Muscle layer of colon (tissue), 2 donors: Measurements from ENCODE around the gene PIWIL4.
"Not testable (repeated sequence)": the region's sequence is repeated elsewhere in the genome, so short reads cannot be mapped to it uniquely, and the experiment has no call there.

Source experiments
- H3K27ac ChIP-seq: one replicate; pipeline ENCODE4 v1.7.0; 2013; ENCODE audit warnings: low read depth, mild to moderate bottlenecking, low read length, moderate library complexity
- H3K27me3 ChIP-seq, 2 donors: one replicate each; pipeline ENCODE4 v1.7.0; 2013; ENCODE audit warnings: low read length in 2 of 2, mild to moderate bottlenecking in 2 of 2; ENCODE audit not compliant: insufficient read depth in 2 of 2, control insufficient read depth in 1 of 2
- H3K36me3 ChIP-seq: one replicate; pipeline ENCODE4 v1.7.0; 2013; ENCODE audit warnings: mild to moderate bottlenecking, low read length; ENCODE audit not compliant: insufficient read depth
- H3K4me1 ChIP-seq: one replicate; pipeline ENCODE4 v1.7.0; 2013; ENCODE audit warnings: mild to moderate bottlenecking, low read length; ENCODE audit not compliant: insufficient read depth
- H3K4me3 ChIP-seq, 2 donors: one replicate each; pipeline ENCODE4 v1.7.0; 2013; ENCODE audit warnings: low read length in 2 of 2, low read depth in 1 of 2, mild to moderate bottlenecking in 1 of 2, moderate library complexity in 1 of 2
- H3K9ac ChIP-seq: one replicate; pipeline ENCODE4 v1.7.0; 2013; ENCODE audit warnings: low read length
- H3K9me3 ChIP-seq: one replicate; pipeline ENCODE4 v1.7.0; 2013; ENCODE audit warnings: mild to moderate bottlenecking, low read length
- donor health status: abdominal sarcoma.
- donor health status: Adenocarcinoma of cecum.

Gene PIWIL4

DNA sequence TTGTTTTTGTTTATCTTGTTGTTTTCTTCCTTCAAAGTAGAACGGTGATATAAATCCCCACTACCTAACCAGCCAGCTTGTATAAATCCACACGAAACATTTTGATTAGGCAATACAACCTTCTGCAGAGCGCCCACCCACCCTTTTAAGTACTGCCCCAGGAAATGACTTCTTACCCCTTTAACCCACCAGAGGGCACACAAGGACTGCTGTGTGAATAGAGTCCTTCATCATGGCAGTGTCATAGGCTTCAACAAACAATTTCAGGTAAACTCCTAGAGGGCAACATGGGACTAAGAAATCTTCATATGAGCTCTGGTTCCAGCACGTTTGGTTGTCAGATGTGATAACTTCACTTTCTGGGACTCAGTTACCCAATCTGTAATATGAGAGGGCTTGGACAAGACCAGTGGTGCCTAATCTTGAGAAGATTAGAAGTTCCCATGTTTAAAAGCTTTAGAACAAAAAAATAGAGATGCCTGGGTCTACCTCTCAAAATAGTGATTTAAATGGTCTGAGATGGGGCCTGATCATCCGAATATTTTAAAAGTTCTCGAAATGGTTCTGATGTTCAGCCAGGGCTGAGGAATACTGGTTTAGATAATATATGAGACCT, 56.1 kb downstream of the PIWIL4 start:
- no peaks in the 10 kb centered on the region for H3K36me3 ChIP-seq
- no peaks in the 10 kb centered on the region for H3K9me3 ChIP-seq
- no peak overlapping the region for H3K27ac ChIP-seq
- H3K9ac ChIP-seq, result no peak overlapping the region
- H3K4me3 ChIP-seq, result no peak overlapping the region
- H3K27me3 ChIP-seq, result no peaks in the 10 kb centered on the region
- no peaks in the 10 kb centered on the region for H3K4me1 ChIP-seq

DNA sequence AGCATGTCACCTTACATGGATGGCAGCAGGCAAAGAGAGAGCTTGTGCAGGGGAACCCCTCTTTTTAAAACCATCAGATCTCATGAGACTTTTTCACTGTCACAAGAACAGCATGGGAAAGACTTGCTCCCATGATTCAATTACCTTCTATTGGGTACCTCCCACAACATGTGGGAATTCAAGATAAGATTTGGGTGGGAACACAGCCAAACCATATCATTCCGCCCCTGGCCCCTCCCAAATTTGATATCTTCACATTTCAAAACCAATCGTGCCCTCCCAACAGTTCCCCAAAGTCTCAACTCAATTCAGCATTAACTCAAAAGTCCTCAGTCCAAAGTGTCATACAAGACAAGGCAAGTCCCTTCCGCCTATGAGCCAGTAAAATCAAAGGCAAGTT, 58.3 kb downstream of the PIWIL4 start:
- H3K4me1 ChIP-seq, H3K9ac ChIP-seq, H3K27me3 ChIP-seq, H3K36me3 ChIP-seq, H3K27ac ChIP-seq, H3K4me3 ChIP-seq, H3K9me3 ChIP-seq: not testable (repeated sequence)

DNA sequence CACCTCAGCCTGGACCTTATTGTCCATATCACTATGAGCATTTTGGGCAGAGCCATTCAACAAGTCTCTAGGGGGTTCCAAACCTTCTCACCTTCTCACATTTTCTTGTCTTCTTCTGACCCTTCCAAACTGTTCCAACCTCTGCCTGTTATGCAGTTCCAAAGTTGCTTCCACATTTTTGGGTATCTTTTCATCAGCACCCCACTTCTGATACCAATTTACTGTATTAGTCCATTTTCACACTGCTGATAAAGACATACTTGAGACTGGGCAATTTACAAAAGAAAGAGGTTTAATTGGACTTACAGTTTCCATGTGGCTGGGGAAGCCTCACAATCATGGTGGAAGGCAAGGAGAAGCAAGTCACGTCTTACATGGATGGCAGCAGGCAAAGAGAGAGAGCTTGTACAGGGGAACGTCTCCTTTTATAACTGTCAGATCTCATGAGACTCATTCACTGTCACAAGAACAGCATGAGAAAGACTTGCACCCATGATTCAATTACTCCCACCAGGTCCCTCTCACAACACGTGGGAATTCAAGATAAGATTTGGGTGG, 59.9 kb downstream of the PIWIL4 start:
- not testable (repeated sequence) for H3K36me3 ChIP-seq, H3K4me3 ChIP-seq, H3K27me3 ChIP-seq, H3K4me1 ChIP-seq, H3K27ac ChIP-seq, H3K9ac ChIP-seq, H3K9me3 ChIP-seq

DNA sequence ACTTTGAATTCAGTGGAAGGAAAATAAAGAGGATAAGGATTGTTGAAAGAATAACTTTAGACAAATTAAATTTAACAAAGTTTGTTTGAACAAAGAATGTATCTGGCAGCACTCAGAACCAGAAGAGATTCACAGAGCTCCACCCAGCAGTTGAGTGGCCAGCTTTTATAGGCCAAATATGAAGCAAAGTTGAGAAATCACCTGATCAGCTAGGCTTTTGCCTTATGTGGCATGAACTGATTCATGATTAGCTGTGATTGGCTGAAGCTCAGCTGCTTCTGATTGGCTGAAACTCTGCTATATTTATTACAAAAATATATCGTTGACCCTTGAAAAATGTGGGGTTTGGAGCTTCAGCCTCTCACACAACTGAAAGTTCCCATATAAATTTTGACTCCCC, 62.6 kb downstream of the PIWIL4 start:
- Histone ChIP-seq H3K9me3 (no peaks in the 10 kb centered on the region), H3K9ac (no peak overlapping the region), H3K27me3 (no peaks in the 10 kb centered on the region), H3K4me1 (no peaks in the 10 kb centered on the region), H3K36me3 (no peaks in the 10 kb centered on the region), H3K27ac (no peak overlapping the region), H3K4me3 (no peak overlapping the region)

DNA sequence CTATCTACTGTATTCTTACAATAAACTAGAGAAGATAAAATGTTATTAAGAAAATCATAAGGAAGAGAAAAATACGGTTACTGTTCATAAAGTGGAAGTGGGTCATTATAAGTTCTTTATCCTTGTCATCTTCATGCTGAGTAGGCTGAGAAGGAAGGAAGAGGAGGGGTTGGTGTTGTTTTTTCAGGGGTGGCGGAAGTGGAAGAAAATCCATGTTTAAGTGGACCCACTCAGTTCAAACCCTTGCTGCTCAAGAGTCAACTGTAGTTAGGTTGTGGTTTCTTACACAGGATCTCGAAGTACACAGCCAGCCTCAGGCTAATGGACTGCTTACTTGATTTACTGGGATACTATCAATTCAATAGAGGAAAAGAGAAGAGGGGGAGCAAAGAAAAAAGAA, 63.1 kb downstream of the PIWIL4 start:
- Histone ChIP-seq H3K36me3 (no peaks in the 10 kb centered on the region), H3K4me1 (no peaks in the 10 kb centered on the region), H3K27ac (no peak overlapping the region), H3K9me3 (no peaks in the 10 kb centered on the region), H3K4me3 (no peak overlapping the region), H3K27me3 (no peaks in the 10 kb centered on the region), H3K9ac (no peak overlapping the region)

DNA sequence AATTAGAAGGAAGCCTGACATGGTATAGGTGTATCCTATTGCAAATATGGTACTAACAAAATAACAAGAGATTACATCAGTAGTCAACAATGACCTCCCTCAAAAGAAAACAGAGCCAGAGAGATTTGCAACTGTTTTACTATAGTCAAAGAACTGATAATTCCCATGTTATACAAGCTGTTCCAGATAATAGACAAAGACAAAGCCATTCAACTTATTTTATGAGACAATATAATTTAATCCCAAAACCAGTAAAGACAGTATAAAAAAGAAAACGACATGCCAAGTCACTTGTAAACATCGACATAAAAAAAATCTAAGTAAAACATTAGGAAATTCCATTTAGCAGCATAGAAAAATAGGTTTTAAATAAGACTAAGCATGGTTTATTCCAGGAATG, 65.2 kb downstream of the PIWIL4 start:
- Histone ChIP-seq H3K27ac (no peak overlapping the region), H3K36me3 (no peaks in the 10 kb centered on the region), H3K9ac (no peak overlapping the region), H3K4me1 (no peaks in the 10 kb centered on the region), H3K4me3 (no peak overlapping the region), H3K27me3 (no peaks in the 10 kb centered on the region), H3K9me3 (no peaks in the 10 kb centered on the region)

DNA sequence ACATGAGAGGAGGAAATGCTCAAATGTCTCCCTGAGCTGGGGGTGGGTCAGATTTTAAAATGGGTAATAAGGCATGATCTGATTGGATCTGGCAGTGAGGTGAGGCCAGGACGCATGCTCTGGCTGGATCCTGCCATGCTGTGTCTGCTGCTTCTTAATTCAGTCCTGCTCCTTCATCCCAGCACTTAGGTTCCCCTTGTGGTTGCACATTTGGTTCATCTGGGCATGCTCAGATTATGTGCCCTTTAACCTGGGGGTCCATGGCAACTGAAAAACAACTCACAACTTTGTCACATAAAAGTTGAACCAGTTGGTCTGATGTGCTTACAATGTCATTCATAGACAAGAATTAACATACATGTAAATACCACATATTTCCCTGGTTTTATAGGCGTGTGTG, 67.9 kb downstream of the PIWIL4 start:
- Histone ChIP-seq H3K27ac (no peak overlapping the region), H3K36me3 (no peaks in the 10 kb centered on the region), H3K27me3 (no peaks in the 10 kb centered on the region), H3K4me3 (no peak overlapping the region), H3K4me1 (no peaks in the 10 kb centered on the region), H3K9ac (no peak overlapping the region), H3K9me3 (no peaks in the 10 kb centered on the region)

DNA sequence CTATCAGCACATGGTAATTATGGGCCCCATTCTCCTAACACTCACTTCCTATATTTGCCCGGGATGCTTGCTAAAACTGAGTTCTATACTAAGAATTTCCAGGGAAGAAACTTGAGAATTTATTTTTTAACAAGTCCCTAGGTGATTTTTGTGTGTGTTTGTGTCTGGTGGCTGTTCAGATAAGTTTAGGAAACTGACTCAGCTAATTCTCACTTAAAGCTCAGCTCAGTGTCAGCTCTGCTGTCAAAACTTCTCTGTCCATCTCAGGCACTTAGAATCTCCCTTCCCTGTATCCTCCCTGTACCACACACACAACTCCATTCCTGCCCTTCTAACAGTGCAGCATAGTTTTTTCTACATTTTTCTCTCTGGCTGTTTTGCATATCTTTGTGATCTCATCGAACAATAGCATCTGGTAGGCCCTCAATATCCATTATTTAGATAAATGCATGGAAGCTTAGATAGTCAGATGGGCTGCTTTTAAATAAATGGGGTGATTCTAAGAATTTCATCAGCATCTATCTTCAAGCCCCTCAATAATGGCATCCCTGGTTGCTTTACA, 69.3 kb downstream of the PIWIL4 start:
- Histone ChIP-seq H3K9ac (no peak overlapping the region), H3K4me1 (no peaks in the 10 kb centered on the region), H3K27me3 (no peaks in the 10 kb centered on the region), H3K36me3 (no peaks in the 10 kb centered on the region), H3K9me3 (no peaks in the 10 kb centered on the region), H3K4me3 (no peak overlapping the region), H3K27ac (no peak overlapping the region)

DNA sequence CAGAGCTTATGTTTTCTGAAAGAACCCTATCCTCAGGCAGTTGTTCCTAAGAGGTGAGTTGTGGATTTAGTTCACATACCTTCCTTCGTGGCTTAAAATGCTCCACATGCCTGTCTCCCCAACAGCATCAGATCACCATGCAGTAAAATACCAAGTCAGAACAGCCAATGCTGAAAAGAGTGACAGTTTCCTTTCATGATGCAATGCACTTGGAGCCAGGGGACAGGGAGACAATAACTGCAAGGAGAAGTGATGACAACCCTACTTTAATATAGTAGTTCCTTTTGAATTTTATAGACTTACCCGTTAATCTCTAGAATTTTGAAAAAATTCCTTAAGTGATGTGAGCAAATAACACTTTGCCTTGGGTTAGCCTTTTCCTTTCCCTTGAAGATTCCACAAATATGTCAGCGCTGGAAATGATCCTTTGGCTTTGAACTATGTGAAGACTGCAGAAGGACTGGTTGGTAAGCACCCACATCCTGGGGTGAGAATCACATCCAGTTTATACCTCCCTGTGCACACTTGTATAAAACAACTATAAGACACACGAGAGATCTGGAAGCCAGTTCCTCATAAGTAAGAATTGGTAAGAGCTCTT, 71.2 kb downstream of the PIWIL4 start:
- Histone ChIP-seq H3K27ac (no peak overlapping the region), H3K4me1 (no peaks in the 10 kb centered on the region), H3K36me3 (no peaks in the 10 kb centered on the region), H3K4me3 (peak overlapping the region in 1 of 2 donors; percentile 16), H3K9me3 (no peaks in the 10 kb centered on the region), H3K9ac (no peak overlapping the region), H3K27me3 (no peaks in the 10 kb centered on the region)

DNA sequence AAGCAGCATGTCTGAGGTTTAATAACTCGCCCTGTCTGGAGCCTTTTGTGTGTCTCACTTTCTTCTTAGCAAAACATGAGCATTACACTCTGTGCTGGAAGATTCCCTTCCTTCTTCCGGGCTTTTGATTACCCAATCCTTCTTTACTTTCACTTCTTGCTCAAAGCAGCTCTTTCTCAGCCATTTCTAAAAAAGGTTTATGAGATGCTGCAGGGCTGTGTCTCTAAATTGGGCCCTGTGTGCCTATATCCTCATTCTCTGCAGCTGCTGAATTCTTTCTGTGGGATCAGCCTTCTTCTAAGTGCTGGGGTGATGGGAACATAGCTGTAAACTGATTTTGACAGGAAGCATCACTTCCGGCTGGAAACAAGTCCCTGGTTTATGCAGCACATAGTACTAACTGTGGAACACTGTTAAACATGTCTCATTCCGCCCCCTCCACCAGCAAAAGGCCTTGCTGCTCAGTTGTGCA, 71.8 kb downstream of the PIWIL4 start:
- H3K27me3 ChIP-seq, result no peaks in the 10 kb centered on the region
- H3K36me3 ChIP-seq, result no peaks in the 10 kb centered on the region
- peak overlapping the region in 1 of 2 donors; percentile 16 for H3K4me3 ChIP-seq
- no peak overlapping the region for H3K27ac ChIP-seq
- H3K9ac ChIP-seq, result no peak overlapping the region
- no peaks in the 10 kb centered on the region for H3K4me1 ChIP-seq
- H3K9me3 ChIP-seq, result no peaks in the 10 kb centered on the region

DNA sequence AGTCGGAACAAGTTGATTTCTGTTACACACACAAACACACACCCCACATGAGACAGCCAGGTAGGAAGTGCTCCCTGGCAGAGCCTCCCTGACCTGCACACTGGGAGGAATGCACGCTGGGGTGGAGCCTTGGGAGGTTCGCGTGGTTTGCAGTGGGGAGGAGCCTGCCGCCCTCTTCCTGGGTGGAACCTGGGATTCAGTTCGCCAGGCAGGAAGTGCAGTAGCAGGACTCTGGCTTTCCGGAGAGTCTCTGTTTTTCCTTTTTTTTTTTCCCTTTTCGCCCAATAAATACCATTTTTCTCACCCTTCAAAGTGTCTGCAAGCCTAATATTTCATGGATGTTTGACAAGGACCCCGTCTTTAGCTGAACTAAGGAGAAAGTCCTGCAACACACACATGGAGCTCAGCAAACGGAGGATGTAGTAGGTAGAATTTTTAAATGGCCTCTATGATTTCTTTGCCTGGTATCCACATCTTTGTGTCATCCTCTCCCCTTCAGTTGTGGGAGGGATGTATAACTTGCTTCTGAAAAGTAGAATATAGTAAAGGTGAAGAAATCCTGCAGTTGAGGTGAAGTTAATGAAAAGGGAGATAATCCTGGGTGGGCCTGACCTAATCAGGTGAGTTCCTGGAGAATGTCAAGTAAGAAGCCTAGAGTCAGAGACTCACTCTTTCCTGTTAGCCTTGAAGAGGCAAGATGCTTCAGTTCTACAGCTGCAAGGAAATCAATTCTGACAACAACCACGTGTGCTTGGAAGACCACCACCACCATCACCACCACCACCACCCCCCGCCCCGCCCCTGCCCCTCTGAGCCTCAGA, 72.9 kb downstream of the PIWIL4 start:
- Histone ChIP-seq H3K36me3 (no peaks in the 10 kb centered on the region), H3K9me3 (no peaks in the 10 kb centered on the region), H3K9ac (no peak overlapping the region), H3K4me3 (no peak overlapping the region), H3K27me3 (no peaks in the 10 kb centered on the region), H3K4me1 (no peaks in the 10 kb centered on the region), H3K27ac (no peak overlapping the region)
